Measurements from ENCODE around the gene CUEDC1.

CUEDC1 gene

GRCh38 chr17:57830880-57831279, 124.3 kb downstream of the CUEDC1 start:
- no peak for DNase-seq

- DNase-seq = peak; percentile 98
Observed at GRCh38 chr17:57823469-57824401, 131.5 kb downstream of the CUEDC1 start.

GRCh38 chr17:57819867-57820266, 135.3 kb downstream of the CUEDC1 start:
- DNase-seq = no peak

GRCh38 chr17:57819285-57819684, 135.9 kb downstream of the CUEDC1 start:
- peak; percentile 60 for DNase-seq

- no peak for DNase-seq
Observed at GRCh38 chr17:57818066-57818465, 137.1 kb downstream of the CUEDC1 start.

- no peak for DNase-seq
Observed at GRCh38 chr17:57817299-57817698, 137.9 kb downstream of the CUEDC1 start.

- peak; percentile 14 for DNase-seq
Observed at GRCh38 chr17:57814421-57814820, 140.8 kb downstream of the CUEDC1 start.

- DNase-seq = peak; percentile 90
Observed at GRCh38 chr17:57811638-57812280, 143.5 kb downstream of the CUEDC1 start.

Data from NCI-H69 (cell line).